ENCODE data around the gene MICAL2.
A peak's percentile ranks its signal among the peaks of the same experiment; 100 is the strongest.

The MICAL2 gene

GRCh38 chr11:12156301-12157140 is 46.1 kb downstream of the MICAL2 start:
- H3K27me3 ChIP-seq (ENCODE audit: control insufficient read depth in 1 of 2, insufficient read depth in 2 of 2, low read length in 2 of 2), result no peaks in the 10 kb centered on the region
- H3K27ac ChIP-seq (ENCODE audit: low read depth, low read length), result peak overlapping the region; percentile 71
- H3K4me3 ChIP-seq (ENCODE audit: low read depth in 1 of 2, low read length in 2 of 2), result peak overlapping the region in 1 of 2 donors; percentile 8
- peaks cover 60% of the 10 kb centered on the region for H3K4me1 ChIP-seq (ENCODE audit: insufficient read depth, low read length)
- H3K36me3 ChIP-seq (ENCODE audit: insufficient read depth, low read length), result peaks cover 15% of the 10 kb centered on the region
- H3K9ac ChIP-seq (ENCODE audit: low read length), result no peak overlapping the region
- H3K9me3 ChIP-seq (ENCODE audit: low read length), result no peaks in the 10 kb centered on the region

- no peaks in the 10 kb centered on the region for H3K9me3 ChIP-seq (ENCODE audit: low read length)
- no peaks in the 10 kb centered on the region for H3K27me3 ChIP-seq (ENCODE audit: control insufficient read depth in 1 of 2, insufficient read depth in 2 of 2, low read length in 2 of 2)
- no peak overlapping the region for H3K9ac ChIP-seq (ENCODE audit: low read length)
- H3K36me3 ChIP-seq (ENCODE audit: insufficient read depth, low read length), result peaks cover 15% of the 10 kb centered on the region
- H3K4me3 ChIP-seq (ENCODE audit: low read depth in 1 of 2, low read length in 2 of 2), result peak overlapping the region in 1 of 2 donors; percentile 8
- H3K4me1 ChIP-seq (ENCODE audit: insufficient read depth, low read length), result peaks cover 68% of the 10 kb centered on the region
- H3K27ac ChIP-seq (ENCODE audit: low read depth, low read length), result peak overlapping the region; percentile 61
Observed at GRCh38 chr11:12157241-12157661, 46.9 kb downstream of the MICAL2 start.

- H3K36me3 ChIP-seq (ENCODE audit: insufficient read depth, low read length), result peaks cover 9% of the 10 kb centered on the region
- H3K4me1 ChIP-seq (ENCODE audit: insufficient read depth, low read length), result peaks cover 83% of the 10 kb centered on the region
- no peak overlapping the region for H3K4me3 ChIP-seq (ENCODE audit: low read depth in 1 of 2, low read length in 2 of 2)
Observed at GRCh38 chr11:12158909-12159308, 48.5 kb downstream of the MICAL2 start.

GRCh38 chr11:12159351-12160099 is 49.1 kb downstream of the MICAL2 start:
- Histone ChIP-seq H3K36me3 (ENCODE audit: insufficient read depth, low read length) (peaks cover 5% of the 10 kb centered on the region), H3K27ac (ENCODE audit: low read depth, low read length) (peak overlapping the region; percentile 90), H3K27me3 (ENCODE audit: control insufficient read depth in 1 of 2, insufficient read depth in 2 of 2, low read length in 2 of 2) (no peaks in the 10 kb centered on the region), H3K9ac (ENCODE audit: low read length) (peak overlapping the region; percentile 37), H3K4me3 (ENCODE audit: low read depth in 1 of 2, low read length in 2 of 2) (no peak overlapping the region), H3K9me3 (ENCODE audit: low read length) (no peaks in the 10 kb centered on the region), H3K4me1 (ENCODE audit: insufficient read depth, low read length) (peaks cover 89% of the 10 kb centered on the region)

More at GRCh38 chr11:12158909-12159308, 48.5 kb downstream of the MICAL2 start:
- no peaks in the 10 kb centered on the region for H3K9me3 ChIP-seq (ENCODE audit: low read length)
- no peaks in the 10 kb centered on the region for H3K27me3 ChIP-seq (ENCODE audit: control insufficient read depth in 1 of 2, insufficient read depth in 2 of 2, low read length in 2 of 2)
- peak overlapping the region; percentile 90 for H3K27ac ChIP-seq (ENCODE audit: low read depth, low read length)
- H3K9ac ChIP-seq (ENCODE audit: low read length), result peak overlapping the region; percentile 37

- no peak overlapping the region for H3K4me3 ChIP-seq (ENCODE audit: low read depth in 1 of 2, low read length in 2 of 2)
- no peaks in the 10 kb centered on the region for H3K9me3 ChIP-seq (ENCODE audit: low read length)
- peak overlapping the region; percentile 90 for H3K27ac ChIP-seq (ENCODE audit: low read depth, low read length)
- peak overlapping the region; percentile 37 for H3K9ac ChIP-seq (ENCODE audit: low read length)
- peaks cover 93% of the 10 kb centered on the region for H3K4me1 ChIP-seq (ENCODE audit: insufficient read depth, low read length)
- no peaks in the 10 kb centered on the region for H3K27me3 ChIP-seq (ENCODE audit: control insufficient read depth in 1 of 2, insufficient read depth in 2 of 2, low read length in 2 of 2)
- H3K36me3 ChIP-seq (ENCODE audit: insufficient read depth, low read length), result peaks cover 5% of the 10 kb centered on the region
Observed at GRCh38 chr11:12160231-12160630, 49.8 kb downstream of the MICAL2 start.

- Histone ChIP-seq H3K36me3 (ENCODE audit: insufficient read depth, low read length) (peaks cover under 1% of the 10 kb centered on the region), H3K4me1 (ENCODE audit: insufficient read depth, low read length) (peaks cover 96% of the 10 kb centered on the region), H3K27ac (ENCODE audit: low read depth, low read length) (peak overlapping the region; percentile 90), H3K27me3 (ENCODE audit: control insufficient read depth in 1 of 2, insufficient read depth in 2 of 2, low read length in 2 of 2) (no peaks in the 10 kb centered on the region), H3K9ac (ENCODE audit: low read length) (peak overlapping the region; percentile 15), H3K4me3 (ENCODE audit: low read depth in 1 of 2, low read length in 2 of 2) (no peak overlapping the region), H3K9me3 (ENCODE audit: low read length) (no peaks in the 10 kb centered on the region)
Observed at GRCh38 chr11:12160680-12161079, 50.3 kb downstream of the MICAL2 start.

- peaks cover 96% of the 10 kb centered on the region for H3K4me1 ChIP-seq (ENCODE audit: insufficient read depth, low read length)
- peak overlapping the region; percentile 90 for H3K27ac ChIP-seq (ENCODE audit: low read depth, low read length)
- H3K27me3 ChIP-seq (ENCODE audit: control insufficient read depth in 1 of 2, insufficient read depth in 2 of 2, low read length in 2 of 2), result no peaks in the 10 kb centered on the region
- peak overlapping the region; percentile 15 for H3K9ac ChIP-seq (ENCODE audit: low read length)
- no peaks in the 10 kb centered on the region for H3K36me3 ChIP-seq (ENCODE audit: insufficient read depth, low read length)
- no peaks in the 10 kb centered on the region for H3K9me3 ChIP-seq (ENCODE audit: low read length)
- H3K4me3 ChIP-seq (ENCODE audit: low read depth in 1 of 2, low read length in 2 of 2), result no peak overlapping the region
Observed at GRCh38 chr11:12161137-12161536, 50.7 kb downstream of the MICAL2 start.

- H3K27me3 ChIP-seq (ENCODE audit: control insufficient read depth in 1 of 2, insufficient read depth in 2 of 2, low read length in 2 of 2), result no peaks in the 10 kb centered on the region
- H3K27ac ChIP-seq (ENCODE audit: low read depth, low read length), result peak overlapping the region; percentile 90
- H3K4me1 ChIP-seq (ENCODE audit: insufficient read depth, low read length), result peaks cover 96% of the 10 kb centered on the region
- no peak overlapping the region for H3K4me3 ChIP-seq (ENCODE audit: low read depth in 1 of 2, low read length in 2 of 2)
- H3K36me3 ChIP-seq (ENCODE audit: insufficient read depth, low read length), result no peaks in the 10 kb centered on the region
- no peaks in the 10 kb centered on the region for H3K9me3 ChIP-seq (ENCODE audit: low read length)
- peak overlapping the region; percentile 15 for H3K9ac ChIP-seq (ENCODE audit: low read length)
Observed at GRCh38 chr11:12161603-12162350, 51.4 kb downstream of the MICAL2 start.

GRCh38 chr11:12162652-12163051 is 52.3 kb downstream of the MICAL2 start:
- H3K27me3 ChIP-seq (ENCODE audit: control insufficient read depth in 1 of 2, insufficient read depth in 2 of 2, low read length in 2 of 2), result no peaks in the 10 kb centered on the region
- no peaks in the 10 kb centered on the region for H3K9me3 ChIP-seq (ENCODE audit: low read length)
- peaks cover 95% of the 10 kb centered on the region for H3K4me1 ChIP-seq (ENCODE audit: insufficient read depth, low read length)
- no peak overlapping the region for H3K4me3 ChIP-seq (ENCODE audit: low read depth in 1 of 2, low read length in 2 of 2)
- peak overlapping the region; percentile 77 for H3K27ac ChIP-seq (ENCODE audit: low read depth, low read length)
- no peak overlapping the region for H3K9ac ChIP-seq (ENCODE audit: low read length)
- H3K36me3 ChIP-seq (ENCODE audit: insufficient read depth, low read length), result no peaks in the 10 kb centered on the region

- Histone ChIP-seq H3K4me1 (ENCODE audit: insufficient read depth, low read length) (peaks cover 88% of the 10 kb centered on the region), H3K27ac (ENCODE audit: low read depth, low read length) (peak overlapping the region; percentile 77), H3K9me3 (ENCODE audit: low read length) (no peaks in the 10 kb centered on the region), H3K27me3 (ENCODE audit: control insufficient read depth in 1 of 2, insufficient read depth in 2 of 2, low read length in 2 of 2) (no peaks in the 10 kb centered on the region), H3K9ac (ENCODE audit: low read length) (no peak overlapping the region), H3K4me3 (ENCODE audit: low read depth in 1 of 2, low read length in 2 of 2) (no peak overlapping the region), H3K36me3 (ENCODE audit: insufficient read depth, low read length) (peaks cover 3% of the 10 kb centered on the region)
Observed at GRCh38 chr11:12163181-12163941, 53.0 kb downstream of the MICAL2 start.

Data from muscle layer of colon (tissue), 2 donors.